NT2/D1 (cell line): ENCODE results near the gene UNC93A.

ENCODE experiments used
- SUZ12 ChIP-seq: IDR thresholded peaks from 2 replicates; pipeline ENCODE4 v1.6.1; 2011; ENCODE audit not compliant: insufficient read length, insufficient read depth; ENCODE audit errors: extremely low read depth
- ZNF274 ChIP-seq: IDR thresholded peaks from 2 replicates; pipeline ENCODE4 v1.6.1; 2011; ENCODE audit warnings: mild to moderate bottlenecking, low read depth, low read length

- no peak for TF ChIP-seq ZNF274
- no peak for TF ChIP-seq SUZ12
Observed at GRCh38 chr6:167245591-167245990, 45.5 kb upstream of the UNC93A start.
